Natural killer cell (primary cell): ENCODE results near the gene CMSS1. TPM values are rescaled to one million over a fixed set of nuclear protein-coding genes. Genes with fewer than 3 reads are reported as not detected.

Experiments
- ATAC-seq, 3 donors: fragments of 150-1000 bp in 2 of 3; fragments of 200-7000 bp in 1 of 3; cut with Tn5 transposase; 1 replicate in 1 of 3; 2 replicates in 2 of 3; pipeline ENCODE4 v1.10.0; 2021; ENCODE audit warnings: mild to moderate bottlenecking in 2 of 3, moderate library complexity in 2 of 3
- DNase-seq, 2 donors: peaks; one replicate each; pipeline versions ENCODE4 v3.0.0 to v3.0.0-alpha.2; 2013 to 2021; ENCODE audit warnings: mixed read lengths in 1 of 2
- H3K27ac ChIP-seq: one replicate; pipeline ENCODE4 v1.5.1; 2013; ENCODE audit warnings: mild to moderate bottlenecking, low read length
- H3K27me3 ChIP-seq: one replicate; pipeline ENCODE4 v1.6.1; 2013; ENCODE audit warnings: low read length; ENCODE audit not compliant: control insufficient read depth, insufficient read depth
- H3K36me3 ChIP-seq: one replicate; pipeline ENCODE4 v1.6.1; 2013; ENCODE audit warnings: low read length; ENCODE audit not compliant: control insufficient read depth, insufficient read depth
- H3K4me1 ChIP-seq: one replicate; pipeline ENCODE4 v1.6.1; 2013; ENCODE audit warnings: low read length; ENCODE audit not compliant: control insufficient read depth, insufficient read depth
- H3K4me3 ChIP-seq: one replicate; pipeline ENCODE4 v1.5.1; 2013; ENCODE audit warnings: low read length
- H3K9me3 ChIP-seq: one replicate; pipeline ENCODE4 v1.6.1; 2013; ENCODE audit warnings: low read length; ENCODE audit not compliant: control insufficient read depth, insufficient read depth
- H3K27ac Mint-ChIP-seq, 2 donors: one replicate each; pipeline ENCODE4 v1.8.0; 2022; ENCODE audit warnings: mild to moderate bottlenecking in 2 of 2, mixed read lengths in 2 of 2, moderate library complexity in 1 of 2
- H3K27me3 Mint-ChIP-seq, 2 donors: one replicate each; pipeline ENCODE4 v1.8.0; 2022; ENCODE audit warnings: low read depth in 2 of 2, mixed read lengths in 2 of 2
- H3K36me3 Mint-ChIP-seq: one replicate; pipeline ENCODE4 v1.8.0; 2022; ENCODE audit warnings: mixed read lengths
- H3K4me1 Mint-ChIP-seq, 2 donors: one replicate each; pipeline ENCODE4 v1.8.0; 2022; ENCODE audit warnings: mixed read lengths in 2 of 2
- H3K4me3 Mint-ChIP-seq: one replicate; pipeline ENCODE4 v1.8.0; 2022; ENCODE audit warnings: mild to moderate bottlenecking, moderate library complexity, mixed read lengths
- H3K9me3 Mint-ChIP-seq, 2 donors: one replicate each; pipeline ENCODE4 v1.8.0; 2022; ENCODE audit warnings: mixed read lengths in 2 of 2
- CTCF ChIP-seq: fragments of 200-600 bp; IDR thresholded peaks from one replicate; pipeline ENCODE4 v1.8.0; 2022; ENCODE audit warnings: antibody characterized with exemption
- WGBS: methylation state at CpG from one replicate; pipeline ENCODE4 v1.1.7; 2013; ENCODE audit warnings: missing lambda C conversion rate; ENCODE audit not compliant: insufficient coverage; 5-methylcytosine and 5-hydroxymethylcytosine counted together
- intact Hi-C: fragments of 100-400 bp; cut with micrococcal nuclease; formaldehyde crosslinking; loops from one replicate; pipeline ENCODE4 v1.14.2; 2022
- total RNA-seq, 4 donors: library from RNA; stranded (reverse); fragments of 120-200 nt in 1 of 4; gene quantifications; one replicate each; pipeline versions ENCODE4 v1.2.3 to v1.2.4, GENCODE V29; 2013 to 2022

Gene CMSS1
- total RNA-seq, 3 donors from 2014 or later (not counting 1 experiment from before 2014, with no cell fraction given): 7.8 to 12.7 (median 9.2) TPM

- Histone ChIP-seq H3K27ac (no peak overlapping the region), H3K4me3 (no peak overlapping the region), H3K36me3 (no peaks in the 10 kb centered on the region), H3K9me3 (peaks cover 5% of the 10 kb centered on the region), H3K27me3 (no peaks in the 10 kb centered on the region), H3K4me1 (no peaks in the 10 kb centered on the region)
- WGBS: 93% methylated on average over 2 of the region's 2 CpGs
- ATAC-seq: no peak
- no peak for TF ChIP-seq CTCF
- intact Hi-C loops: no loop called here
- H3K36me3 Mint-ChIP-seq: peaks cover 16% of the 10 kb centered on the region
- no peaks in the 10 kb centered on the region for H3K27me3 Mint-ChIP-seq
- H3K27ac Mint-ChIP-seq: no peak overlapping the region
- DNase-seq: no peak
- no peaks in the 10 kb centered on the region for H3K4me1 Mint-ChIP-seq
- peaks cover 8 to 9% of the 10 kb centered on the region in 2 donors for H3K9me3 Mint-ChIP-seq
- no peak overlapping the region for H3K4me3 Mint-ChIP-seq
Observed at GRCh38 chr3:100158918-100159330, 341.3 kb downstream of the CMSS1 start.

- ATAC-seq: no peak
- peaks cover 16% of the 10 kb centered on the region for H3K36me3 Mint-ChIP-seq
Observed at GRCh38 chr3:100159331-100160153, 341.9 kb downstream of the CMSS1 start.

GRCh38 chr3:100160521-100160920 lies 342.9 kb downstream of the CMSS1 start:
- intact Hi-C loops: no loop called here

More at GRCh38 chr3:100159331-100160153, 341.9 kb downstream of the CMSS1 start:
- Histone ChIP-seq H3K9me3 (peaks cover 5% of the 10 kb centered on the region), H3K27me3 (no peaks in the 10 kb centered on the region), H3K36me3 (no peaks in the 10 kb centered on the region), H3K4me1 (no peaks in the 10 kb centered on the region), H3K27ac (no peak overlapping the region), H3K4me3 (no peak overlapping the region)
- peaks cover 8 to 9% of the 10 kb centered on the region in 2 donors for H3K9me3 Mint-ChIP-seq
- no peak for DNase-seq
- intact Hi-C loops: no loop called here
- H3K4me3 Mint-ChIP-seq: no peak overlapping the region
- 89% methylated on average over 3 of the region's 4 CpGs for WGBS
- H3K27ac Mint-ChIP-seq: no peak overlapping the region
- H3K4me1 Mint-ChIP-seq: no peaks in the 10 kb centered on the region
- no peaks in the 10 kb centered on the region for H3K27me3 Mint-ChIP-seq
- no peak for TF ChIP-seq CTCF

More at GRCh38 chr3:100160521-100160920, 342.9 kb downstream of the CMSS1 start:
- TF ChIP-seq CTCF: no peak
- Histone ChIP-seq H3K9me3 (peaks cover 5% of the 10 kb centered on the region), H3K27ac (no peak overlapping the region), H3K4me1 (no peaks in the 10 kb centered on the region), H3K4me3 (no peak overlapping the region), H3K27me3 (no peaks in the 10 kb centered on the region), H3K36me3 (no peaks in the 10 kb centered on the region)
- Mint-ChIP-seq H3K9me3 (peaks cover 3 to 4% of the 10 kb centered on the region in 2 donors), H3K27me3 (no peaks in the 10 kb centered on the region), H3K4me3 (no peak overlapping the region), H3K36me3 (peaks cover 8% of the 10 kb centered on the region), H3K27ac (no peak overlapping the region), H3K4me1 (no peaks in the 10 kb centered on the region)
- ATAC-seq: no peak
- no peak for DNase-seq
- 80% methylated on average over 1 of the region's 2 CpGs for WGBS
